ENCODE results near the gene XRN2.

Gene XRN2

GRCh38 chr20:21430020-21430419, 126.9 kb downstream of the XRN2 start:
- Histone ChIP-seq H3K4me3 (ENCODE audit: low read depth, low read length) (no peak overlapping the region), H3K27me3 (ENCODE audit: control insufficient read depth, insufficient read depth, low read length) (no peaks in the 10 kb centered on the region), H3K36me3 (ENCODE audit: control insufficient read depth, insufficient read depth, low read length) (no peaks in the 10 kb centered on the region), H3K27ac (ENCODE audit: low read depth, low read length) (no peak overlapping the region), H3K4me1 (ENCODE audit: control insufficient read depth, insufficient read depth, low read length) (no peaks in the 10 kb centered on the region), H3K9ac (ENCODE audit: low read depth, low read length) (no peak overlapping the region), H3K9me3 (ENCODE audit: control insufficient read depth, insufficient read depth, low read length) (no peaks in the 10 kb centered on the region; the same call in 1 of the 2 replicates)

- H3K4me3 ChIP-seq (ENCODE audit: low read depth, low read length) = no peak overlapping the region
- H3K9ac ChIP-seq (ENCODE audit: low read depth, low read length) = no peak overlapping the region
- H3K36me3 ChIP-seq (ENCODE audit: control insufficient read depth, insufficient read depth, low read length) = no peaks in the 10 kb centered on the region
- H3K27me3 ChIP-seq (ENCODE audit: control insufficient read depth, insufficient read depth, low read length) = no peaks in the 10 kb centered on the region
- no peak overlapping the region for H3K27ac ChIP-seq (ENCODE audit: low read depth, low read length)
- peaks cover 8% of the 10 kb centered on the region; the same call in 1 of the 2 replicates for H3K4me1 ChIP-seq (ENCODE audit: control insufficient read depth, insufficient read depth, low read length)
- H3K9me3 ChIP-seq (ENCODE audit: control insufficient read depth, insufficient read depth, low read length) = no peaks in the 10 kb centered on the region
These were observed 129.8 kb downstream of the XRN2 start for GRCh38 chr20:21432911-21433310.

DNA sequence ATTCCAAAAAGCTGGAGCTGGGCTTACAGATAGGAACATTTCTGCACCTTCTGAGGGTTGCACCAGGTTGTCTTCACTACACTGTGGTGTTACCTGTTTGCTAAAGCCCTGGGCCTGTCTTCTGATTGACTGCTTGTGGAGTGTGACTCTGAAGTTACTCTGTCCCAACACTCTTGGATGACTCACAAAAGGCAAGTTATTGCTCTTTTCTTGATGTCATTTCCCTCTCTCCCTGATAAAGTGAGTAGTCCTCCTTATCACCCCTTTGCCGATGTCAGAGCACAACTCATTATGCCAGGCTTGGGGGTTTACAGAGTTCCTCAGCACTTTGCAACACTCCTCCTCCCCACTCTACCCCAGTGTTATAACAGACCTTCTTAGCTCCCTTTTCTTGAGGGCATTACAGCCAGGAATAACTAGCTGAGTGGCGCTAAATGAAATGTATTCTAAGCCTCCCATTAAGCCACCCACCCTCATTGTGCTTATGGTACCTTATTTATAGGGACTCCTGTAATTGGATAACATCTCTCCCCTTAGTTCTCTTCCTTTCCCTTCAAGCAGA, 130.3 kb downstream of the XRN2 start:
- peaks cover 8% of the 10 kb centered on the region; the same call in 1 of the 2 replicates for H3K4me1 ChIP-seq (ENCODE audit: control insufficient read depth, insufficient read depth, low read length)
- H3K4me3 ChIP-seq (ENCODE audit: low read depth, low read length) = no peak overlapping the region
- H3K9me3 ChIP-seq (ENCODE audit: control insufficient read depth, insufficient read depth, low read length) = no peaks in the 10 kb centered on the region
- H3K27ac ChIP-seq (ENCODE audit: low read depth, low read length) = no peak overlapping the region
- H3K9ac ChIP-seq (ENCODE audit: low read depth, low read length) = no peak overlapping the region
- no peaks in the 10 kb centered on the region for H3K36me3 ChIP-seq (ENCODE audit: control insufficient read depth, insufficient read depth, low read length)
- no peaks in the 10 kb centered on the region for H3K27me3 ChIP-seq (ENCODE audit: control insufficient read depth, insufficient read depth, low read length)

DNA sequence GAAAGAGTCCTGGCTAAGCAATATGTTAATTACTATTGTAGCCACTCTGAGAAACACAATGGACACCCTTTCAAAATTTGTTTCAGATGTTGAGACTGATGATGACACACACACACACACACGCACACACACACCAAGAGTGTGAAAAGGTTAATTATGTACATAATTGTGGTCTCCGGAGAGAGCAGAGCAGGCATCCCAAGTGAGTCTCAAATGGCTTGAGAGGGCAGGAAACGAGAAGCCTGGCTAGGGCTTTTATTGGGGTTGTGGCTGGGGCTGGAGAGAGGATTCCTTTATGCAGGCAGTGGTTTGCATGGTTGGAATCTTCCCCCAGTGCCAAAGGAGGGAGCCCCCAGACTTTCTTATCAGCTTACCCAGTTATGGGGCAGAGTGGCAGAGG, 132.4 kb downstream of the XRN2 start:
- H3K9me3 ChIP-seq (ENCODE audit: control insufficient read depth, insufficient read depth, low read length) = no peaks in the 10 kb centered on the region
- peaks cover 8% of the 10 kb centered on the region; the same call in 1 of the 2 replicates for H3K4me1 ChIP-seq (ENCODE audit: control insufficient read depth, insufficient read depth, low read length)
- no peaks in the 10 kb centered on the region for H3K27me3 ChIP-seq (ENCODE audit: control insufficient read depth, insufficient read depth, low read length)
- no peak overlapping the region for H3K27ac ChIP-seq (ENCODE audit: low read depth, low read length)
- H3K9ac ChIP-seq (ENCODE audit: low read depth, low read length) = no peak overlapping the region
- no peaks in the 10 kb centered on the region for H3K36me3 ChIP-seq (ENCODE audit: control insufficient read depth, insufficient read depth, low read length)
- no peak overlapping the region for H3K4me3 ChIP-seq (ENCODE audit: low read depth, low read length)

GRCh38 chr20:21436205-21436604, 133.1 kb downstream of the XRN2 start:
- no peak overlapping the region for H3K4me3 ChIP-seq (ENCODE audit: low read depth, low read length)
- H3K27me3 ChIP-seq (ENCODE audit: control insufficient read depth, insufficient read depth, low read length) = no peaks in the 10 kb centered on the region
- H3K27ac ChIP-seq (ENCODE audit: low read depth, low read length) = no peak overlapping the region
- no peaks in the 10 kb centered on the region for H3K9me3 ChIP-seq (ENCODE audit: control insufficient read depth, insufficient read depth, low read length)
- H3K9ac ChIP-seq (ENCODE audit: low read depth, low read length) = no peak overlapping the region
- no peaks in the 10 kb centered on the region for H3K36me3 ChIP-seq (ENCODE audit: control insufficient read depth, insufficient read depth, low read length)
- peaks cover 8% of the 10 kb centered on the region; the same call in 1 of the 2 replicates for H3K4me1 ChIP-seq (ENCODE audit: control insufficient read depth, insufficient read depth, low read length)

- Histone ChIP-seq H3K27ac (ENCODE audit: low read depth, low read length) (no peak overlapping the region), H3K4me3 (ENCODE audit: low read depth, low read length) (no peak overlapping the region), H3K9me3 (ENCODE audit: control insufficient read depth, insufficient read depth, low read length) (no peaks in the 10 kb centered on the region), H3K9ac (ENCODE audit: low read depth, low read length) (no peak overlapping the region), H3K36me3 (ENCODE audit: control insufficient read depth, insufficient read depth, low read length) (no peaks in the 10 kb centered on the region), H3K27me3 (ENCODE audit: control insufficient read depth, insufficient read depth, low read length) (no peaks in the 10 kb centered on the region), H3K4me1 (ENCODE audit: control insufficient read depth, insufficient read depth, low read length) (peaks cover 8% of the 10 kb centered on the region; the same call in 1 of the 2 replicates)
These were observed 134.1 kb downstream of the XRN2 start for GRCh38 chr20:21437248-21437647.

DNA sequence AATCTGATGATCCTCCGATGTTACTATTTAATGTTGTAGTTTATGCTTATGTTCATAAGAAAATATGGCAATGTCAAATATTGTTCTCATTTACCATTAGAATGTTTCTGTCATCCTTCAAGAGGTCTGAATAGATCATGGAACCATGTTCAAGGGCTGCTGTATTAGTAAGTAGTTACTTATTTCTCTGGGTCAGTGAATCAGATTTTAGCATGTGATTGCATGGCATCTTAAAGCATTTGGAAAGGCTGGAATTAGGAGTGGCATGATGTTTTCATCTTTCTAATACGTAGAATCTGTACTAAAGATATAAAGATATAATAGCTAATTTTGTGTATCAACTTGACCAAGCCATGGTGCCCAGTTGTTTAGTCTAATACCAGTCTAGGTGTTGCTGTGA, 134.7 kb downstream of the XRN2 start:
- no peaks in the 10 kb centered on the region for H3K27me3 ChIP-seq (ENCODE audit: control insufficient read depth, insufficient read depth, low read length)
- H3K4me1 ChIP-seq (ENCODE audit: control insufficient read depth, insufficient read depth, low read length) = peaks cover 8% of the 10 kb centered on the region; the same call in 1 of the 2 replicates
- no peak overlapping the region for H3K9ac ChIP-seq (ENCODE audit: low read depth, low read length)
- no peaks in the 10 kb centered on the region for H3K9me3 ChIP-seq (ENCODE audit: control insufficient read depth, insufficient read depth, low read length)
- H3K27ac ChIP-seq (ENCODE audit: low read depth, low read length) = no peak overlapping the region
- H3K4me3 ChIP-seq (ENCODE audit: low read depth, low read length) = no peak overlapping the region
- H3K36me3 ChIP-seq (ENCODE audit: control insufficient read depth, insufficient read depth, low read length) = no peaks in the 10 kb centered on the region
